Activated naive CD8-positive, alpha-beta T cell treated with anti-CD3 and anti-CD28 coated beads, Interleukin-2, amount 50 U/mL, for 16 hours (primary cell): Measurements from ENCODE around the gene LAMB4.

Experiments used
- DNase-seq: peaks from one replicate; pipeline ENCODE4 v3.0.0-alpha.2; 2020; ENCODE audit warnings: low read depth, low spot score

The LAMB4 gene

DNA sequence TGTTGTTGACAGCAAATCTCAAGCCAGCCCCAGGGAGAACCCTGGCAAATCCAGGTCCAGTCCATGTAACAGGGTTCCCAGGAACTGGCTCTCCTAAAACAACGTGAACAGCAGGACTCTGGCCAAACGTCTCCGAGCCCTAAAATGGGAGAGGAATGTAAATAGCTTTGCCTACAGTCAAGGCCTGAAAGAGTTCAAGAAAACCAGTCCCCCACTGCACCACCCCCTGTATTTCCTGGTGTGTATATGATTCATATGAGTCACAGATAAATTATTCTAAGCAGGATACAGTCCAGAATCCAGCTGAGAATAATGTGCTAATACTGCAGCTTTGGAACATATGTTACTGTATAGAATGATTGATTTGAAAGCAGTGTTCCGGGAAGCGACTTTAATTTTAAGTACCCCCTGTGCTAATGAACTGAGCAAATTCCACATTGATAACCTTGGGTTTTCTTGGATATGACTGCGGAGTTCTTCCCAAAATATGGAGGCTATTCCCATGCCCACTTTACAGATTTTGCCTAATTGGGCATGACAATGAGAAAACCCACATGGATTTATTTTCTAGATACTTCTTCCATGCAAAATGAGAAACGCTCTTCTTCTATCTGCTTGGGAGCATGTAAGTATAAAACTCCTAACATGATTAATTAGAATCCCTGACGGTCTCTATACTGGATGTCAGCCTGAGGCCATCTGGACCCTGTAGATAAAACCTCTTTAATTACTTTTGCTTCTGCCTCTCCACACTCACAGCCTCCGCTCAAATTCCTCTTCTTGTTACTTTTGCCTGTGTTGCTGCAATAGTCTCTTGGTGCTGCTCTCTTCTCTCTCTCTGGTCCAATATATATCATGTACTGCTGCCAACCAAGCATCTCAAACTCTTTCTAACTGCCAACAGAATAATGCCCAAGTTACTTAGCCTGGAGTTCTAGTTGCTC lies 50.2 kb downstream of the LAMB4 start:
- DNase-seq: no peak

DNA sequence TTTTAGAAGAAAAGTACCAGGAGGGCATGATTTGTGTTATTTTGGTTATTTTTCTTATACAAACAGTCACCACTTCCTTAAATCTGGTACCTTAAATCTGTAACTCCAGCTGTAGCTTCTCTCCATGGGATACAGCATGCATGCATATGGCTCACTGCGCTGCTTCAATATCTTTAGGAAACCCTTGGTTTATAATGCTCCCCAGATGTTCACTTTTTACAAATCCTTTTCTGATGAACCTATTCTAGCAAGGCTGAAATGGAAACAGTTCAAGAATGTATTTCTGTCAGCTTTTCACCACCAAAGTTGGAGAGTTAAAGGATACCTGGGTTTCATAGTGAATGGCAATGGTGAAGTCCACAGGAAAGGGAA lies 50.9 kb downstream of the LAMB4 start:
- DNase-seq: no peak

DNA sequence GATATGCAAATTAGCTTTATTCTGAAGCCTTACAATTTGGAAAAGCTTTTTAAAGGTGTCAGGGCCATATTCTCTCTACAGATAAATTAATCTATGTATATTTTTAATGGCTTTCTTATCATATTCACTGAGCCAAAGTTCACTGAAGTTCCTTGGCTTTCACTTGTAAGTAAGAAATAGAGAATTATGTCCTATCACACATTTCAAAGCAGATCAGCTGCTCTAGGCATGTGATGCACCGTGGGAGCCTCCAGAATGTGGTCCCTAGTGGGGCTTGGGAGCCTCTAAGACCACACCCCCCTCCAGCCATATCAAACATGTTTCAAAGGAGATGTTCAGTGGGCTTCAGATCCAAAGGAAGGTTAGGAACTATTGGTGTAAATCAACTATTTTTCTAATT lies 51.5 kb downstream of the LAMB4 start:
- DNase-seq: no peak

DNA sequence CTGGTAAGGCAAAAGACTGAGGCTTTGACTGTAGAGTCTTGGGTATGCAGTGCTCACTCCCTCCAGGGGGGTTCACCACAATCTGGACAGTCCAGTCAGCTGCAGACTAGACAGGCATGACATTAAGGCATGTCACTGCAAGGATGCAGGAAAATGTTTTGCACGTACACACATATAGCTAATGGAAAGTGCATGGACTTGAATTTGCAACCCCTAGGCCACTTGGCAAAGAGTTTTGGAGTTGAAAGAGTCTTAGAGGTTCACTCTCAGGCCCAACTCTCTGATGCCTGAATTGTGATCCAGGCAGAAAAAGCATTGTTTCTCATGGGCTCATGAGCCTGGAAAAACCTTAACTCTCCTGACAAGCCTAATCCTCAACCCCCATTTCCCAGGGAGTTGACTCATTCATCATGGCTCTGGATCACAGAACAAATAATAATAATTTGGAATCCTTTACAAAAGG lies 51.9 kb downstream of the LAMB4 start:
- DNase-seq: no peak

DNA sequence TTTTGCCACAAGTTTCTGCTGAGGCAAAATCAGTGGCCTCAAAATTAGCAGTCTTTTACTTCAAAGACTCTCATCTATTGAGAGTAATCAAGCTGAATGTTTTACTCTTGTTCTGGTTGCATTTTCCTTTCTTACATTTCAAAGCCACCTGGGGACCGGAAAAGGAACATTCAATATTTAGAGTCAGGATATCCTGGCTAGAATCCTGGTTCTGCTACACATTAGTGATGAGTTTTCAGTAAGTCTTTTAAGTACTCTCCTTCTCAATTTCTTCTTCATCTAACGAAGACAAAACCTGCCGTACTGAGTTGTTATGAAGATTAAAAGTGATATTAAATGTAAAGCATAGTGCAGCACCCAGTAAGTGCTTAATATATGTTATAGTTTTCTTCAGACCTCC lies 52.5 kb downstream of the LAMB4 start:
- no peak for DNase-seq

DNA sequence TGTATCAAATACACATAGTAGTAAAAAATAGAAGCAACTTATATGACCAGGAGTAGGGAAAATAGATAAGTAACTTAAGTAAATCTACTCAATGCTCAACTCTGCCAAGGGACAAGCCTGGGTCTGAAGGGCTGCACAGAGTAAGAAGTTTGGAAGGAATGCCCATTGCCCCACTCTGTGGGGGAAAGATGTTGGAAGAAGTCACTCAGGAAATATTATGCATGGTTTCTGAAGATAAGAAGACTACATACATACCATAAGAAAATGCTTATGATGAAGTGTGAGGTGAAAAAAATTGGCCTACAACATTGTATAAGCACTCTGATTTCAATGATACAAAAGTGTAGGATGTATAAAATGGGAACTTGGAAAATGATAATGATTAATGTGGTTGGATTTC lies 54.0 kb downstream of the LAMB4 start:
- DNase-seq: no peak

DNA sequence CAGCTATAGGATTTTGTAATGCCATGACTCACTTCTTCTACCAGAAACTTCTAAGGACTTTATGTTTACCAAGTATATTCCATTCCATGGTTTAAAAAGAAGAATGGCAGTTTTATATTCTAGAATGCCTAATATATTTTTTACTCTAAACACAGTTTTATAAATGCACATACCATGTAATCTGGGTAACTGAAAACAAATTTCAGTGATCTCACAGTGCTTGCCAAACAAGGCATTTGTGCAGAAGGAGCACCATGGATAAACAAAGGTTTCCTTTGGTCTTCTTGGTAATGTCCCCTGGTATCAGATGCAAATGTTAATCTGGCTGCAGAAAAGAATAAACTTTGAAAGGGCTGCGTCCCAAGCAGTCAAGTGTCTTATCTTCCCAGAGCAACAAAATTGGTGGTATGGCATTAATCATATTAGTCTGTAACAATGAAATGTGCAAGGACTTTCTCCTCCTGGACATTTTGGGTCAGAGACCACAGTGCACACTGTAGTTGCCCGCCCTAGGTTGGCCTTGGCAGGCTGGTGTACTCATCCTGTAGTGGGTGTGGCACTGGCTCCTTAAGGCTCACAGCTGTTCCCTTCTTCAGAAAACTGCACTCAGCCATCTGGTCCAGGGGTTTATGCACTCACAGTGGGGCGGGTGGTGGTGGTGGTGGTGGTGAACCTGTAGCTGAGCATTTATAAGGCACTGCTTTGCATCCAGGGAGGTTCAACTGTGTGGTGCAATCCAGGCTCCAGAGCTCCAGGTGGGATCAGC lies 56.7 kb downstream of the LAMB4 start:
- DNase-seq: no peak

DNA sequence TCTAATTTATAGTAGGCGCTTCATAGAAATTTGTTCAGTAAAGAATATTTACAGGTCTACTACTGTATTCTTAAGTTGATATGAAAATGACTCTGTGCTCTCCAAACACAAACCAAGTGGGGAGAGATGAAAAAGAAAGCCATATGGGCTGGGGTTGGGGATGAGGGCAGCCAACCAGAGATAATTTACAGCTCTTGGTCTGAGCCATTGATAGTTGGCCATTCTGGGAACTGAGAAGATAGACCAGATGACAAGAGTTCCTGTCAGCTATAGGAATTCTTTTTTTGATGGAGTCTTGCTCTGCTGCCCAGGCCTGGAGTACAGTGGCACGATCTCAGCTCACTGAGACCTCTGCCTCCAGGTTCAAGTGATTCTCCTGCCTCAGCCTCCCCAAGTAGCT lies 57.4 kb downstream of the LAMB4 start:
- no peak for DNase-seq

DNA sequence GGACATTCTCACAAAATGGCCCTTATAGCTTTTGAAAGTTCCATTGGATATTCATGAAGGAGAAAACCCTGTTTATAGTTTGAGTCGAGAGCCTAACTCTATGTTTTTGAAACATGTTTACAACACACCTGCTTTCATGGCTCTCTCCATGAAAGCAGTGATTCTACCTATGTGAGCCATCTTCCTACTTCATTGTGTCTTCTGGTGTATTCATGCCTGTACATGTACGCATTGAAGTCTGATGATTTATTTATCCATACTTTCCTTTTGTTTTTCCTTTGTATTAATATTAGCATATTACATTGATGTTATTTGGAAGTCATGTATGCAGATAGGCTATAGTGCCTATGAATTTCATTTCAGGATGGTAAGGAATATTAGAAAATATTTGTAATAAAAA lies 58.0 kb downstream of the LAMB4 start:
- no peak for DNase-seq

DNA sequence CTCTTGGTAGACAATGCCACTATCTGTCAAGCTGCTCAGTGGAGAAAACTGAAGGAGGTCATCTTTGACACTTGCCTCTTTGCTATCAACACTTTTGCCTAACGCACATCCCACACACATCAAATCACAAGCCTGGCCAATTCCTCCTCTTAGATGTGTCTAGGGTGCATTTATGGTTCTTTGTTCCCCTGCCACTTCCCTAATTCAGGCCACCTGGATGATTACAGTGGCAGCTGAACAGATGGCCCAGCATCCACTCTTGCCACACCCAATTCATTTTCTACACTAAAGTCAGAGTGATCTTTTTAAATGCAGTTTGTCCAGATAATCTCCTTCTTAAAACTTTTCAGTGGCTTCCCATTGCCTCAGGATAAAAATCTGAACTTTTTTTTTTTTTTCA lies 58.6 kb downstream of the LAMB4 start:
- no peak for DNase-seq

DNA sequence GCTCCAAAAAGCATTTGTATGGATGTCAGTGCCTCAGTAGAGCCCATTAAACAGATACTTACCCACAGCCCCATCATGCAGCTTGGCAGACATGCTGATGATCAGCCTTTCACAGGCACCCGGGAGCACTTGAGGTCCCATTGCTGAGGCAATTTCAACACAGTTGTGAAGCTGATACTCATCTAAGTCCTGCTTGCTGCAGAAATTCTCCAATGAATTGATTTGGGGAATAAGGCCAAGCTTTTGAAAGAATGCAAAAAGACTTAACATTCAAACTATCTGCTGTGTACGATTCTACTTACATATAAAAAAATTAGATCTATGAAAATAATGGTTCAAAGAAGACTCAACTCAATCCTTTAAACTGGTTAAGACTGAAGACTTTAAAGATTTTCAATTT lies 60.5 kb downstream of the LAMB4 start:
- DNase-seq: no peak

DNA sequence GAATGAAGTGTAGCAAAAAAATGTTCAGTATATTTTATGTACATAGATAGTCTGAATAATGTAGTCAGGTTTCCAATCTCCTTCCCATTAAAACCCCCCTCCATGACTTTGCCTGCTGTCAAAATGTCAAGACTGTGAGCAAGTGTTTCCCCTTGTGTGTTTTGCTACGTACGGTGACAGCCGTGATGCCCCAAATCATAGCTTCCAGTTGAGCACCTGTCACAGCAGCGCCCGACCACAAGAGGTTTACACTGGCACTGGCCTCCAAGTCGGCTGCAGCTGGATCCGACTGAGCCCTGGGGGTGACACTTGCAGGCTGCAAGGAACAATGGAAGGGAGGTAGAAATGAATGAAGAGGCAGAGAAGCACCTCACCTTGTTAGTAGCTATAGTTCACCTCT lies 62.3 kb downstream of the LAMB4 start:
- DNase-seq: no peak

DNA sequence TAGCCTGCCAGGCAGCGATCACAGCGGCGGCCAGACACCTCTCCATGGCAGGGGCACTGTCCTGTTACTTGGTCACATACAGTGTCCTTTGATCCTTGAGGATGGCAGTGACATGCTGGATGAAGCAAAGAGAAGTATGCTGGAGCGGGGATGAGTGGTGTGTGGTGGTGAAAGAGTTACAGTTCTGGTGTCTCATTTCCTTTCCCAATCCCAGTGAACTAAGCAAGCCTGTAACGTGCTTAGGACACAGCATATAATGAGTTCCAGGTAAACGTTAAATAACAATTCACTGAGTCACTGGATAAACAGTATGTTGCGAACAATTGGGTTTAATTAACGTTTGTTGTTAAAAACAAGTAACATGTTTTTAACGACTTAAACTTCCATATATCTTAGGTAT lies 63.7 kb downstream of the LAMB4 start:
- no peak for DNase-seq

DNA sequence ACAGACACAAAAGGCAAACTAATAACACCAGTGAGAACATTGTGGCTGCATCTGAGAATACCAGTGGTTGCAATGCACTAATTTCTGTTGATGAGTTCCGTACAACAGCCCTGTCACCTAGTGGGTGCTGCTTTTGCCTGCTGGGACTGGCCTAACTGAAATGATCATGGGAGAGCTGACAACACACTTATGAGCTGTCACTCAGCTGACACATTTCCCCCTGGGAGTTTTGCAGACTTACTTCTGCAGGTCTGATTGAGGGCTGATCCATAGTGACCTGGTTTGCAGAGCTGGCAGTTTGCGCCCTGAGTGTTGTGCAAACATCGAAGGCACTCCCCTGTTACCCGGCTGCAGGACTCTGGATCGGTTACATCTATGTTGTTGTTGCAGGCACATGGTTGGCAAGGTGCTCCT lies 66.6 kb downstream of the LAMB4 start:
- no peak for DNase-seq

DNA sequence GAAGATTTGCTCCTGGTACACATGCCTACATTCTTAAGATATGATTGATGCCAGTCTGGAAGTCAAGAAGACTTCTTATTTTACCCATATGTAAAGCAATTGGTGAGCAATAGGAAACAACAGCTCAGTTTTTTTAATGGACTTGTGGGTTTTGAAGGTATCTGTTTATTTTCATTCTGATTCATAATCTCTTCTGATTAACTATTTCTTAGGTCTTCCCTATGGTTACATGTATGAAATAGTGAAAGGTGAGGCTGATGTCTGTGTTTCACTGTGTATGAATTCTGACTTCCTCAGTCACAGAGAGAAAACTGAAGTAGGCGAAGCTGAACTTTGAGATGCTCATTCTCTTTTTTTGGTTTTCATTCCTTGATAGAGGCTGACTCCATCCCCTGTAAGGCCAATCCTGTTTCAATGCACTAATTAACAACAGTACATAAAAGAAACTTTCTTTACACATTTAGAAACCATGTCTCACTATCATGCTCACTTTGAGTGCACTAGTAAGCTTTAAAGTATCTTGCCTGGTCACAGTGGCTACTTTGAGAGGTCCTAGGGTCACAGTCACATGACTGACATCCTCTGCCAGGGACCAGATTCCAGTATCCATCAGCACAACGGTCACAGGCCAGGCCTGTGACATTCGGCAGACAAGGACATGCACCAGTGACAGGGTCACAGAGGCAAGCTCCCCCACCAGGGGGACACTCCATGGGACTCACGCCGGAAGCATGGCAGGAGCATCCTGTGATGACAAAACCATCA lies 67.7 kb downstream of the LAMB4 start:
- DNase-seq: no peak

DNA sequence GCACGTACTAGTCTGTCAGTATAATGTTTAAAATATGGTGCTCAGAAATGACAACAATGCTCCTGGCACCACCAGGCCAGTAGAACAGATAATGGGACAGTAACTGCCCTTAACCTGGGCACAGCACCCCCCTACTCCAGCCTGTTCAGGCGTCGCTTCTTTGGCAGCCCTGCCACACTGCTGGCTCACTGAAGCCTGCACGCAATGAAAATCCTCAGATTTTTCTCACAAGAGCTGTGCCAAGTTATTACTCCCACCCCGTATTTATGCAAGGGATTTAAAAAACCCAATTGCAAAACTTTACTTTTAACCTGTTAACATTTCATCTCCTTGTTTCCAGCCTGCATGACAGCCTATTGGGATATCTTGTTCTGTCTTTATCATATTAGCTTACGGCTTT lies 70.6 kb downstream of the LAMB4 start:
- no peak for DNase-seq

DNA sequence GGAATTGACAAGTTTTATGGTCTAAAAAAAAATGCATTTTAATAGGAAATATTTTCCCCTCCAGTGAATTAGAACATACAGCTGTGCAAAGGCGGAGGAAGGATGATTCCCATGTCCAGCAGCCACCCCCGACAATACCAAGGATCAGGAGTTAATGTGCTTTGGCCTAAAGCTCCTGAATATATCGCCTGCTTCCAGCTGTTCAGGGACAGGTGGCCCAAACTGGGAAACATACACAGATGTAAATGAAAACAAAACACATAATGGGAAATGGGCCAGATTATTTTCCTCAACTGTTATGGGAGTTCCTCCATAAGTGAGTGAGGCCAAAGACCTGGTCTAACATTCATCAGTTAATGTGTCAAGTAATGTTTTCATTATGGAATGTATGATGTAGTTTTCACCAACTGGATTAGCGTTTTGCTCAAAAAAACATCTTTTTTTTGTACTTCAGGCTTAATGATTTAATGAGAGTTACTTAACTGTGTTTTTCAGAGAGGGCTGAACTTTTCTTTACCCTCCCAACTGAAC lies 72.1 kb downstream of the LAMB4 start:
- DNase-seq: no peak

DNA sequence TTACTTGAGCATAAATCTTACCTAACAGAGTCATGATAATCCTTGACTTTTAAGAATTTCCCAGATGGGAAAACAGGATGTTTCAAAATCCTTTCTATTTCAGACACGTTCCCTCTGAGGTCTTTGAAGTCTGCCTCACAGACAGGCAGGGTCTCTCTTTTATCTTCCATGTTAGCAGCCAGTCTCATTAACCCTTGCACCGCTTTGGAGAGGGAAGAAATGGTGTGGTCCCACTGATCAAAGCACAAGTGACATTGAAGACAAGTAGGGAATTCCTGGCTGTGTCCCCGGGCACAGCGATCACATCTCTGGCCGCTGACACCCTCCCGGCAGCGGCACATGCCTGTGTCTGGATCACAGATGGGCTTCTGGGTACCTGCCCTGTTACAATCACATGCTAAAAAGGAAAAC lies 74.5 kb downstream of the LAMB4 start:
- DNase-seq: no peak

DNA sequence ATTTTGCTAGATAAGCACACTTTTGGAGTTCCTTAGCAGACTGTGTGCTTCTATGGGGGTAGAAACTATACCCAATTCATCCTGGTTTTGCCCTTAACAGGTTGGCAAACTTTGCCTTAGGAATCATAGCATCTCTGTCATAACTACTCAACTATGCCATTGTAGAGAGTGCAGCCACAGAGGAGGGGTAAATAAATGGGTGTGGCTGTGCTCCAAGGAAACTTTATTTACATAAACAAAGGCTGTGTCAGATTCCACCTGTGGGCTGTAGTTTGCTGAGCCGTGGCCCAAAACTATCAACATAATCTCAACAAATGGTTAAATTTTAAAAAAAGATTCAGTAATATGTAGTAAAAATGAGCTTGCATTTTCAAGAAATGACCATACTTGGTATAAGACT lies 75.6 kb downstream of the LAMB4 start:
- no peak for DNase-seq

DNA sequence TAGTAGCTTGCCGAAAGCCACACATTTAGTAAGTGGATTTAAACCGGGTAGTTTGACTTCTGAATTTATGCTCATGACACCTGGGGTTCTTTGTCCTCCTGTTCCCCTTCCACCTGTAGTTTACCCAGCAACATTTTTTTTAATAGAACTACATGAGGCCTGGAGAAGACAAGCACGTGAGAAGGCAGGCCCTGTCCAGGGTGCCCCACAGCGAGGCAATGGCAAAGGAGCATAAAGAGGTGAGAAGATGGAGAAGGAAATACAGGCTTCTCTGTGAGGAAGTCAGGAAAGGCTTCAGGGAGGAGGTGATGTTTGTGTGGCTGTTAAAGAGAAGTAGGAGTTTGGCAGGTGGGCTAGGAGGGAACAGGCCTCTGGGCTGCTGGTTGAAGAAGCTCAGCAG lies 76.9 kb downstream of the LAMB4 start:
- DNase-seq: no peak

DNA sequence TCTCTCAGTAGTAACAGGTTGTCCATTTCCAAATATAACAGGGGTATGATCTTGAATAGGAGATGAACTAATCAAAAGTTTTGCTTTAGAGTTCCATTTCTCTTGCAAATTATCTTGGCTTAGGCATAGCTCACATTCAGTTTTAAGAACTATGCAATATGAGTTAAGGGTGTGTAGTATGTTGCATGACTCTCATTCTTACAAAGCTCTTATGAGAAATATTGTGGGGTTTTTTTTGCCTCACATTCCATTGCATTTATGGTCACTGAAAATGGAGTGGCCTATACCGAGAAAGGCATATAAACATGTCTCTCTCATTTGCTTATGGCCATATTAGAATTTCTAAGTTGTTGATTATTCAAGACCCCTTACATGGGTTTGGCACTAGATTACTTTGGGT lies 78.7 kb downstream of the LAMB4 start:
- DNase-seq: no peak

DNA sequence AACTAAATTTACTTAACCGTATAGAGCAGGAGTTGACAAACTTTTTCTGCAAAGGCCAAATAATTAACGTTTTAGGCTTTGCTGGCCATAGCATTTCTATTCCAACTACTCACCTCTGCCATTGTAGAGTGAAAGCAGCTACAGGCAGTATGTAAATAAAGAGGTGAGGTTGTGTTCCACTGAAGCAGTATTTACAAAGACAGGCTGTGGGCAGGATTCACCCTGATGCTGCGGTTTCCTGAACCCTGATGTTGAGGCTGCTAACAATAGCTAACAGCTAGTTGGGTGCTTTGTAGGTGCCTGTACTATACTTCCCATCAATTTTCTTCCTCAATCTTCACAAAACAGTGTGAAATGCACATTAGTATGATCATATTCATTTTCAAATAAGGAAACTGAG lies 80.2 kb downstream of the LAMB4 start:
- no peak for DNase-seq
